GM19328 (cell line): ENCODE measurements around the gene NEIL3.
"Not testable (repeated sequence)": the region's sequence is repeated elsewhere in the genome, so short reads cannot be mapped to it uniquely, and the experiment has no call there.

Experiments used
- ATAC-seq: cut with Tn5 transposase; IDR thresholded peaks from one replicate; pipeline ENCODE4 v1.9.1; 2021; ENCODE audit warnings: mild to moderate bottlenecking, moderate library complexity; ENCODE audit not compliant: unreplicated experiment

NEIL3 gene

GRCh38 chr4:177297785-177298391 lies 11.8 kb upstream of the NEIL3 start:
- no peak for ATAC-seq

- ATAC-seq = no peak
Observed at GRCh38 chr4:177301126-177301639, 8.5 kb upstream of the NEIL3 start.

- no peak for ATAC-seq
Observed at GRCh38 chr4:177302371-177303100, 7.1 kb upstream of the NEIL3 start.

- ATAC-seq = no peak
Observed at GRCh38 chr4:177304094-177304493, 5.6 kb upstream of the NEIL3 start.

- ATAC-seq = not testable (repeated sequence)
Observed at GRCh38 chr4:177304864-177305263, 4.8 kb upstream of the NEIL3 start.

GRCh38 chr4:177308125-177308524 lies 1.5 kb upstream of the NEIL3 start:
- ATAC-seq = no peak

GRCh38 chr4:177308847-177309521 lies 690 bp upstream of the NEIL3 start:
- ATAC-seq = no peak

- no peak for ATAC-seq
Observed at GRCh38 chr4:177311589-177311988, 1.9 kb downstream of the NEIL3 start.

GRCh38 chr4:177313263-177313662 lies 3.6 kb downstream of the NEIL3 start:
- no peak for ATAC-seq

GRCh38 chr4:177315767-177316464 lies 6.2 kb downstream of the NEIL3 start:
- no peak for ATAC-seq

- no peak for ATAC-seq
Observed at GRCh38 chr4:177320721-177321120, 11.0 kb downstream of the NEIL3 start.

- no peak for ATAC-seq
Observed at GRCh38 chr4:177321647-177322046, 12.0 kb downstream of the NEIL3 start.

GRCh38 chr4:177322266-177322665 lies 12.6 kb downstream of the NEIL3 start:
- ATAC-seq = no peak

- no peak for ATAC-seq
Observed at GRCh38 chr4:177322881-177323280, 13.2 kb downstream of the NEIL3 start.

GRCh38 chr4:177323416-177323815 lies 13.7 kb downstream of the NEIL3 start:
- no peak for ATAC-seq

GRCh38 chr4:177332119-177332518 lies 22.4 kb downstream of the NEIL3 start:
- no peak for ATAC-seq

GRCh38 chr4:177339477-177340374 lies 30.1 kb downstream of the NEIL3 start:
- ATAC-seq = peak; percentile 96

GRCh38 chr4:177348348-177348747 lies 38.7 kb downstream of the NEIL3 start:
- ATAC-seq = no peak

- no peak for ATAC-seq
Observed at GRCh38 chr4:177349191-177349590, 39.5 kb downstream of the NEIL3 start.

- no peak for ATAC-seq
Observed at GRCh38 chr4:177351622-177352244, 42.1 kb downstream of the NEIL3 start.
